H9 (cell line): ENCODE results near the gene AP3S1. TPM values are rescaled to one million over a fixed set of nuclear protein-coding genes. Genes with fewer than 3 reads are reported as not detected.

Experiments
- DNase-seq: peaks from one replicate; pipeline ENCODE4 v3.0.0-alpha.2; 2017
- H2AFZ ChIP-seq: one replicate; pipeline ENCODE4 v1.6.1; 2013; ENCODE audit warnings: mild to moderate bottlenecking, low read length, control low read depth, moderate library complexity
- H2AK5ac ChIP-seq: 2 replicates; pipeline ENCODE4 v1.6.1; 2013; ENCODE audit warnings: low read length, control low read depth, mixed read lengths; ENCODE audit not compliant: insufficient read length
- H2BK120ac ChIP-seq: one replicate; pipeline ENCODE4 v1.6.1; 2013; ENCODE audit warnings: low read depth, mild to moderate bottlenecking, low read length, control low read depth, inconsistent platforms; ENCODE audit not compliant: poor library complexity, severe bottlenecking
- H2BK12ac ChIP-seq: 2 replicates; pipeline ENCODE4 v1.6.1; 2013; ENCODE audit warnings: low read length, control low read depth, mixed read lengths, low read depth; ENCODE audit not compliant: insufficient read length
- H2BK15ac ChIP-seq: 2 replicates; pipeline ENCODE4 v1.6.1; 2013; ENCODE audit warnings: low read depth, low read length, control low read depth
- H2BK20ac ChIP-seq: one replicate; pipeline ENCODE4 v1.6.1; 2013; ENCODE audit warnings: low read depth, mild to moderate bottlenecking, low read length, control low read depth, inconsistent platforms; ENCODE audit not compliant: poor library complexity, severe bottlenecking
- H2BK5ac ChIP-seq: 2 replicates; pipeline ENCODE4 v1.6.1; 2013; ENCODE audit warnings: low read length, control low read depth, mixed read lengths; ENCODE audit not compliant: insufficient read length
- H3K14ac ChIP-seq: 2 replicates; pipeline ENCODE4 v1.6.1; 2013; ENCODE audit warnings: low read length, control low read depth; ENCODE audit not compliant: insufficient read depth
- H3K18ac ChIP-seq: 2 replicates; pipeline ENCODE4 v1.6.1; 2013; ENCODE audit warnings: low read depth, mild to moderate bottlenecking, mixed read lengths, low read length, control low read depth; ENCODE audit not compliant: insufficient read length
- H3K23ac ChIP-seq: 2 replicates; pipeline ENCODE4 v1.6.1; 2013; ENCODE audit warnings: low read length, control low read depth, mixed read lengths, low read depth; ENCODE audit not compliant: insufficient read length
- H3K23me2 ChIP-seq: 2 replicates; pipeline ENCODE4 v1.6.1; 2013; ENCODE audit warnings: low read depth, mild to moderate bottlenecking, mixed read lengths, low read length, control low read depth; ENCODE audit not compliant: insufficient read length, poor library complexity, severe bottlenecking
- H3K27ac ChIP-seq: 2 replicates; pipeline ENCODE4 v1.5.1; 2013; ENCODE audit warnings: low read length, control low read depth, mixed read lengths, low read depth; ENCODE audit not compliant: insufficient read length
- H3K27me3 ChIP-seq: 2 replicates; pipeline ENCODE4 v1.6.1; 2013; ENCODE audit warnings: low read length, control low read depth, inconsistent platforms; ENCODE audit not compliant: insufficient read depth
- H3K4ac ChIP-seq: 2 replicates; pipeline ENCODE4 v1.6.1; 2013; ENCODE audit warnings: low read depth, mild to moderate bottlenecking, control low read depth, inconsistent platforms, low read length, moderate library complexity
- H3K4me1 ChIP-seq: 2 replicates; pipeline ENCODE4 v1.6.1; 2013; ENCODE audit warnings: low read length, control low read depth, inconsistent platforms; ENCODE audit not compliant: insufficient read depth
- H3K4me2 ChIP-seq: 2 replicates; pipeline ENCODE4 v1.6.1; 2013; ENCODE audit warnings: low read length, control low read depth, mixed read lengths; ENCODE audit not compliant: insufficient read length, insufficient read depth
- H3K56ac ChIP-seq: 2 replicates; pipeline ENCODE4 v1.6.1; 2013; ENCODE audit warnings: low read depth, mild to moderate bottlenecking, mixed read lengths, low read length, control low read depth; ENCODE audit not compliant: insufficient read length
- H3K79me1 ChIP-seq: 2 replicates; pipeline ENCODE4 v1.6.1; 2013; ENCODE audit warnings: low read depth, mild to moderate bottlenecking, moderate library complexity, low read length, control low read depth, inconsistent platforms; ENCODE audit not compliant: insufficient read depth, poor library complexity, severe bottlenecking
- H3K79me2 ChIP-seq: 2 replicates; pipeline ENCODE4 v1.6.1; 2013; ENCODE audit warnings: low read length, control low read depth, inconsistent platforms; ENCODE audit not compliant: insufficient read depth
- H3K9ac ChIP-seq: 2 replicates; pipeline ENCODE4 v1.6.1; 2013; ENCODE audit warnings: low read length, control low read depth, mixed read lengths; ENCODE audit not compliant: insufficient read length; ENCODE audit errors: extremely low read depth
- H3K9me3 ChIP-seq: one replicate; pipeline ENCODE4 v1.6.1; 2013; ENCODE audit warnings: low read depth, low read length, inconsistent platforms; ENCODE audit not compliant: control insufficient read depth
- H3T11ph ChIP-seq: one replicate; pipeline ENCODE4 v1.6.1; 2013; ENCODE audit warnings: mild to moderate bottlenecking, low read length, control low read depth, inconsistent platforms
- H4K20me1 ChIP-seq: one replicate; pipeline ENCODE4 v1.6.1; 2013; ENCODE audit not compliant: control insufficient read depth, insufficient read length, insufficient read depth
- H4K5ac ChIP-seq: 2 replicates; pipeline ENCODE4 v1.6.1; 2013; ENCODE audit warnings: low read depth, mild to moderate bottlenecking, mixed read lengths, low read length, control low read depth; ENCODE audit not compliant: insufficient read length
- H4K8ac ChIP-seq: replicated peaks from 2 replicates; pipeline ENCODE4 v1.6.1; 2013; ENCODE audit warnings: low read length, control low read depth, mixed read lengths, low read depth; ENCODE audit not compliant: insufficient read length
- H4K91ac ChIP-seq: 2 replicates; pipeline ENCODE4 v1.6.1; 2013; ENCODE audit warnings: low read depth, mild to moderate bottlenecking, moderate library complexity, mixed read lengths, low read length, control low read depth; ENCODE audit not compliant: insufficient read length
- H3K27ac Mint-ChIP-seq, 3 experiments: 2 replicates in 2 of 3; 3 replicates in 1 of 3; pipeline ENCODE4 v1.8.0; 2020 to 2021; ENCODE audit warnings: mixed read lengths in 3 of 3, mild to moderate bottlenecking in 1 of 3, moderate library complexity in 1 of 3
- H3K27me3 Mint-ChIP-seq: 2 replicates; pipeline ENCODE4 v1.8.0; 2021; ENCODE audit warnings: low read depth, mild to moderate bottlenecking, moderate library complexity, mixed read lengths
- H3K36me3 Mint-ChIP-seq, 3 experiments: 2 replicates in 2 of 3; 3 replicates in 1 of 3; pipeline ENCODE4 v1.8.0; 2020 to 2021; ENCODE audit warnings: low read depth in 3 of 3, mixed read lengths in 3 of 3; ENCODE audit not compliant: insufficient read depth in 1 of 3
- H3K4me1 Mint-ChIP-seq, 2 experiments: 2 replicates each; pipeline ENCODE4 v1.8.0; 2020; ENCODE audit warnings: mixed read lengths in 2 of 2
- H3K4me3 Mint-ChIP-seq, 2 experiments: 2 replicates in 1 of 2; 3 replicates in 1 of 2; pipeline ENCODE4 v1.8.0; 2020 to 2021; ENCODE audit warnings: mild to moderate bottlenecking in 2 of 2, mixed read lengths in 2 of 2, moderate library complexity in 1 of 2
- H3K9me3 Mint-ChIP-seq, 2 experiments: 2 replicates in 1 of 2; 3 replicates in 1 of 2; pipeline ENCODE4 v1.8.0; 2020; ENCODE audit warnings: mild to moderate bottlenecking in 2 of 2, mixed read lengths in 2 of 2, moderate library complexity in 1 of 2
- CTCF ChIP-seq: fragments of 200-600 bp; sonication (generic); conservative IDR thresholded peaks from 3 replicates; pipeline ENCODE4 v1.8.0; 2021; ENCODE audit warnings: antibody characterized with exemption, mild to moderate bottlenecking
- WGBS: extraction: QIAGEN DNeasy Blood & Tissue Kit; methylation state at CpG from one replicate; pipeline ENCODE4 v1.1.7; 2013; ENCODE audit warnings: missing lambda C conversion rate, low lambda C conversion rate, mixed read lengths; ENCODE audit not compliant: insufficient read length; ENCODE audit errors: extremely low coverage; 5-methylcytosine and 5-hydroxymethylcytosine counted together
- total RNA-seq: library from RNA; stranded (reverse); gene quantifications from 2 replicates; pipeline ENCODE4 v1.2.1, GENCODE V29; 2021

The AP3S1 gene
- total RNA-seq, 1 experiment from 2014 or later: 78.4 TPM

- peaks cover 9% of the 10 kb centered on the region for H3K27me3 Mint-ChIP-seq
- H2AFZ ChIP-seq: no peak overlapping the region
Observed at GRCh38 chr5:115962565-115963402, 121.0 kb downstream of the AP3S1 start.

More at GRCh38 chr5:115962565-115963402, 121.0 kb downstream of the AP3S1 start:
- Histone ChIP-seq H3T11ph (no peak overlapping the region), H2BK120ac (no peak overlapping the region), H3K27me3 (peaks cover 38% of the 10 kb centered on the region), H3K79me1 (no peaks in the 10 kb centered on the region), H2BK15ac (no peak overlapping the region; the same call in 1 of the 2 replicates), H3K4me1 (no peaks in the 10 kb centered on the region), H3K4me2 (peak overlapping the region; percentile 83), H3K23me2 (peaks cover 5% of the 10 kb centered on the region), H3K18ac (no peak overlapping the region), H3K4ac (no peak overlapping the region), H4K20me1 (no peaks in the 10 kb centered on the region), H2BK12ac (no peak overlapping the region), H4K5ac (no peak overlapping the region), H2AK5ac (no peak overlapping the region), H3K9me3 (no peaks in the 10 kb centered on the region), H4K8ac (no peak overlapping the region), H3K79me2 (no peaks in the 10 kb centered on the region), H2BK20ac (no peak overlapping the region), H2BK5ac (no peak overlapping the region), H3K27ac (no peak overlapping the region), H4K91ac (no peak overlapping the region), H3K14ac (no peak overlapping the region), H3K9ac (no peak overlapping the region), H3K56ac (no peak overlapping the region), H3K23ac (no peak overlapping the region)
- Mint-ChIP-seq H3K4me1 (0 out of 4 replicates have a peak, but pooled peaks cover 0 to 3% of the 10 kb centered on the region in 2 experiments), H3K9me3 (no peaks in the 10 kb centered on the region; a peak in 1 of 5 replicates), H3K4me3 (peak overlapping the region in 1 of 2 experiments; percentile 58; a peak in 2 of 5 replicates), H3K27ac (no peak overlapping the region), H3K36me3 (no peaks in the 10 kb centered on the region)
- no CpG with 5 or more reads among the region's 71 CpGs for WGBS
- TF ChIP-seq CTCF: no peak
- peak; percentile 55 for DNase-seq
